Smooth muscle cell (in vitro differentiated cells): ENCODE data around the gene PTPRG. TPM values are rescaled to one million over a fixed set of nuclear protein-coding genes. Genes with fewer than 3 reads are reported as not detected.

Source experiments
- DNase-seq: peaks from one replicate; lab custom pipeline; 2025; ENCODE audit not compliant: unreplicated experiment; lab: John Stamatoyannopoulos, UW
- H2AFZ ChIP-seq: fragments of 200-600 bp; sonication (generic); 2 replicates; pipeline ENCODE4 v1.6.0; 2016; ENCODE audit warnings: antibody characterized with exemption, low read depth, mild to moderate bottlenecking
- H3F3A ChIP-seq: fragments of 200-600 bp; sonication (generic); 2 replicates; pipeline ENCODE4 v1.6.0; 2017; ENCODE audit warnings: antibody characterized with exemption, low read depth
- H3K27ac ChIP-seq: fragments of 200-600 bp; sonication (generic); 2 replicates; pipeline ENCODE4 v1.5.1; 2016; ENCODE audit warnings: low read depth, mild to moderate bottlenecking
- H3K27me3 ChIP-seq: fragments of 200-600 bp; sonication (generic); 2 replicates; pipeline ENCODE4 v1.6.1; 2016; ENCODE audit warnings: low read depth, mild to moderate bottlenecking
- H3K36me3 ChIP-seq: fragments of 200-600 bp; sonication (generic); 2 replicates; pipeline ENCODE4 v1.5.1; 2016; ENCODE audit warnings: low read depth
- H3K4me1 ChIP-seq: fragments of 200-600 bp; sonication (generic); 2 replicates; pipeline ENCODE4 v1.5.1; 2016; ENCODE audit warnings: low read depth
- H3K4me2 ChIP-seq: fragments of 200-600 bp; sonication (generic); 2 replicates; pipeline ENCODE4 v1.6.0; 2016; ENCODE audit warnings: mild to moderate bottlenecking
- H3K4me3 ChIP-seq: fragments of 200-600 bp; sonication (generic); 2 replicates; pipeline ENCODE4 v1.5.1; 2016; ENCODE audit warnings: mild to moderate bottlenecking
- H3K79me2 ChIP-seq: fragments of 200-600 bp; sonication (generic); 2 replicates; pipeline ENCODE4 v1.6.0; 2016; ENCODE audit warnings: low read depth, mild to moderate bottlenecking
- H3K9ac ChIP-seq: fragments of 200-600 bp; sonication (generic); 2 replicates; pipeline ENCODE4 v1.6.0; 2016; ENCODE audit warnings: low read depth
- H3K9me3 ChIP-seq: fragments of 200-600 bp; sonication (generic); replicated peaks from 2 replicates; pipeline ENCODE4 v1.5.1; 2016; ENCODE audit warnings: low read depth
- H4K20me1 ChIP-seq: fragments of 200-600 bp; sonication (generic); 2 replicates; pipeline ENCODE4 v1.6.0; 2016; ENCODE audit warnings: low read depth
- CTCF ChIP-seq: fragments of 200-600 bp; sonication (generic); IDR thresholded peaks from 2 replicates; pipeline ENCODE4 v1.5.1; 2017; ENCODE audit warnings: borderline replicate concordance, mild to moderate bottlenecking, antibody characterized with exemption; ENCODE audit not compliant: insufficient read depth, poor library complexity, severe bottlenecking
- WGBS: methylation state at CpG from one replicate; pipeline ENCODE4 v1.1.7; 2016; ENCODE audit warnings: low lambda C conversion rate; 5-methylcytosine and 5-hydroxymethylcytosine counted together
- polyA plus RNA-seq: library from polyadenylated mRNA; unstranded; fragments of >200 nt; fragmentation: Nextera tagmentation; extraction: Ambion mirVana; gene quantifications from 2 replicates; pipeline ENCODE4 v1.2.1, GENCODE V29; 2016
- total RNA-seq: library from RNA; depleted of rRNA; stranded (reverse); fragments of >200 nt; gene quantifications from 2 replicates; pipeline ENCODE4 v1.2.3, GENCODE V29; 2014

Gene PTPRG
- total and polyA plus RNA-seq, 2 experiments from 2014 or later: 21.2 to 87.3 TPM

GRCh38 chr3:61527011-61527410 is 34.4 kb upstream of the PTPRG start:
- TF ChIP-seq CTCF: no peak
- H3F3A ChIP-seq: peaks cover 5% of the 10 kb centered on the region
- H3K4me3 ChIP-seq: no peak overlapping the region
- no peaks in the 10 kb centered on the region for H3K9me3 ChIP-seq
- DNase-seq: no peak
- WGBS: 93% methylated on average over 8 of the region's 8 CpGs
- H3K9ac ChIP-seq: no peak overlapping the region
- no peaks in the 10 kb centered on the region for H3K27me3 ChIP-seq
- H3K4me2 ChIP-seq: no peak overlapping the region
- no peak overlapping the region for H3K27ac ChIP-seq
- H3K4me1 ChIP-seq: peaks cover 20% of the 10 kb centered on the region
- H2AFZ ChIP-seq: no peak overlapping the region
- no peaks in the 10 kb centered on the region for H3K36me3 ChIP-seq
- H3K79me2 ChIP-seq: no peaks in the 10 kb centered on the region
- no peaks in the 10 kb centered on the region for H4K20me1 ChIP-seq

- H3K9ac ChIP-seq: no peak overlapping the region
- peaks cover 13% of the 10 kb centered on the region for H3K4me1 ChIP-seq
- WGBS: 4% methylated on average over 1 of the region's 1 CpG
- no peaks in the 10 kb centered on the region for H3K9me3 ChIP-seq
- H3F3A ChIP-seq: no peaks in the 10 kb centered on the region
- no peaks in the 10 kb centered on the region for H3K79me2 ChIP-seq
- H3K27me3 ChIP-seq: no peaks in the 10 kb centered on the region
- no peak overlapping the region for H3K4me3 ChIP-seq
- no peak overlapping the region for H2AFZ ChIP-seq
- no peaks in the 10 kb centered on the region for H3K36me3 ChIP-seq
- no peak overlapping the region for H3K4me2 ChIP-seq
- peak; percentile 39 for TF ChIP-seq CTCF
- H3K27ac ChIP-seq: no peak overlapping the region
- DNase-seq: no peak
- H4K20me1 ChIP-seq: no peaks in the 10 kb centered on the region
These were observed 31.0 kb upstream of the PTPRG start for GRCh38 chr3:61530355-61530754.

GRCh38 chr3:61531528-61531927 is 29.8 kb upstream of the PTPRG start:
- Histone ChIP-seq H2AFZ (no peak overlapping the region), H3K4me1 (peaks cover 13% of the 10 kb centered on the region), H3K79me2 (no peaks in the 10 kb centered on the region), H3K9me3 (no peaks in the 10 kb centered on the region), H3F3A (no peaks in the 10 kb centered on the region), H3K4me2 (no peak overlapping the region), H3K36me3 (no peaks in the 10 kb centered on the region), H3K27ac (no peak overlapping the region), H3K9ac (no peak overlapping the region), H4K20me1 (no peaks in the 10 kb centered on the region), H3K4me3 (no peak overlapping the region), H3K27me3 (no peaks in the 10 kb centered on the region)
- no peak for TF ChIP-seq CTCF
- no peak for DNase-seq
- 82% methylated on average over 2 of the region's 2 CpGs for WGBS

GRCh38 chr3:61532739-61533500 is 28.5 kb upstream of the PTPRG start:
- no peak overlapping the region for H3K27ac ChIP-seq
- no peak overlapping the region for H2AFZ ChIP-seq
- no peaks in the 10 kb centered on the region for H3K36me3 ChIP-seq
- WGBS: 91% methylated on average over 13 of the region's 13 CpGs
- no peaks in the 10 kb centered on the region for H3K9me3 ChIP-seq
- no peak for DNase-seq
- H3K4me1 ChIP-seq: peaks cover 21% of the 10 kb centered on the region
- H3K9ac ChIP-seq: no peak overlapping the region
- no peaks in the 10 kb centered on the region for H4K20me1 ChIP-seq
- H3K4me2 ChIP-seq: no peak overlapping the region
- no peaks in the 10 kb centered on the region for H3K79me2 ChIP-seq
- TF ChIP-seq CTCF: no peak
- H3F3A ChIP-seq: no peaks in the 10 kb centered on the region
- H3K4me3 ChIP-seq: no peak overlapping the region
- H3K27me3 ChIP-seq: no peaks in the 10 kb centered on the region
